ENCODE data around the gene FBN1.

DNA sequence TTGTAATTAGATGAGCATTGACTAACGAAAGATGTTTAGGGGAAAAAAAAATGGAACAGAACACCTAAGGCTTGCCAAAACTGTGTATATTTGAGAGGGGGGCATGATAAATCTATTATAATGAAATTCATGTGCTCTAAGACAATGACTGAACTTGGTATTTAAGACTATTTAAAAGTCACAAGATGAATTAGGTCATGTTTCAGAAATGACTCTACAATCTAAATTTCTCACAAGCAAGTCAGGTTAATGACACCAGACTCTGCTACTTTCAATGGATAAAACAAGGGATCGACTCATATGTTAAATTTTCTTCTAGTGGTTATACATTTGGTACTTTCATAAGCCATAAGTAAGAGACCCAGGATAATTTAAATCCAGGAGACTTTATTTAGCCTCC is 235.9 kb downstream of the FBN1 start:
- no peak for TF ChIP-seq YY1 (IDR thresholded peaks at IDR 0.05; ENCODE audit: insufficient read depth, insufficient read length)
- TF ChIP-seq SUZ12 (IDR thresholded peaks at IDR 0.05; ENCODE audit: extremely low read depth, insufficient read depth, insufficient read length): no peak
